Breast epithelium (tissue), 3 donors: ENCODE measurements around the gene SLC25A45.

Source experiments
- POLR2A ChIP-seq: fragments of 450-650 bp; IDR thresholded peaks from one replicate; pipeline ENCODE4 v1.6.1; 2016; ENCODE audit warnings: antibody characterized with exemption, mild to moderate bottlenecking, moderate library complexity
- POLR2AphosphoS5 ChIP-seq, 3 donors: sonication (generic); formaldehyde crosslinking; IDR thresholded peaks; one replicate each; pipeline ENCODE4 v1.6.1; 2017; ENCODE audit warnings: antibody characterized with exemption in 3 of 3
- TF ChIP-seq, protein P1 (sequence below), 3 donors: fragments of 450-650 bp; IDR thresholded peaks; one replicate each; pipeline ENCODE4 v1.5.1; 2016 to 2017; ENCODE audit warnings: antibody characterized with exemption in 3 of 3, mild to moderate bottlenecking in 3 of 3, moderate library complexity in 3 of 3

DNA sequence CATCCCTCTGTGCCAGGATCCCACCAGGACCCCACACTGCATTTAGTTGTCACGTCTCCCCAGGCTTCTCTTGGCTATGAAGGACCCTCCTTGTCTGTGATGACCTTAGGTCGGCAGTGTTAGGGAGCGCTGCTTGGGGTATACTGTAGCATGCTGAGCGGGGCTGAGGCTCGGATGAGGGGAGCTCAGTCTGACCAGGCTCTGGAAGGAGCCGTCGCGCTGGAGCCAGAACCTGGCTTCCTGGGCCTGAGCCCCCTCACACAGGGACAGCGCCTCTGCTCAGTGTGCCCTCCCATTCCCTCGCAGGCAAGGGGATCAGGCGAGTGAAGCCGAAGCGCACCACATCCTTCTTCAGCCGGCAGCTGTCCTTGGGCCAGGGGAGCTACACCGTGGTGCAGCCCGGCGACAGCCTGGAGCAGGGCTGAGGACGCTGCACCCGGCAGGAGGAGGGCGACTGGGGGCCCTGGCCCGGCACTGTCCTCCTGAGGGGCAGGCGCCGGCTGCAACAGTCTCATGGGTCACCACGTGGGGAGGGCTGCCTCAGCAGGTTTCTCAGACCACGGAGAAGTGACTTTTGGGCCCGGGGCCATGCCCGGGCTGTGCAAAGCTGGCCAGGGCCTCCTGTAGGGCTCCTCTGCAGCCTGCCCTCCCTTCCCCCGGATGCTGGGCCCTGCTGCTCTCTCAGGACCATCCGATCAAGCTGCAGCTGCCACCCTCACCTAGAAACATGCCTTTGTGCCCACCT lies 28.7 kb upstream of the SLC25A45 start:
- TF ChIP-seq, protein P1, sequence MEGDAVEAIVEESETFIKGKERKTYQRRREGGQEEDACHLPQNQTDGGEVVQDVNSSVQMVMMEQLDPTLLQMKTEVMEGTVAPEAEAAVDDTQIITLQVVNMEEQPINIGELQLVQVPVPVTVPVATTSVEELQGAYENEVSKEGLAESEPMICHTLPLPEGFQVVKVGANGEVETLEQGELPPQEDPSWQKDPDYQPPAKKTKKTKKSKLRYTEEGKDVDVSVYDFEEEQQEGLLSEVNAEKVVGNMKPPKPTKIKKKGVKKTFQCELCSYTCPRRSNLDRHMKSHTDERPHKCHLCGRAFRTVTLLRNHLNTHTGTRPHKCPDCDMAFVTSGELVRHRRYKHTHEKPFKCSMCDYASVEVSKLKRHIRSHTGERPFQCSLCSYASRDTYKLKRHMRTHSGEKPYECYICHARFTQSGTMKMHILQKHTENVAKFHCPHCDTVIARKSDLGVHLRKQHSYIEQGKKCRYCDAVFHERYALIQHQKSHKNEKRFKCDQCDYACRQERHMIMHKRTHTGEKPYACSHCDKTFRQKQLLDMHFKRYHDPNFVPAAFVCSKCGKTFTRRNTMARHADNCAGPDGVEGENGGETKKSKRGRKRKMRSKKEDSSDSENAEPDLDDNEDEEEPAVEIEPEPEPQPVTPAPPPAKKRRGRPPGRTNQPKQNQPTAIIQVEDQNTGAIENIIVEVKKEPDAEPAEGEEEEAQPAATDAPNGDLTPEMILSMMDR (IDR thresholded peaks at IDR 0.05), result no peak
- no peak for TF ChIP-seq POLR2A
- no peak for TF ChIP-seq POLR2AphosphoS5 (IDR thresholded peaks at IDR 0.05)
